Nephron (organoid): ENCODE results near the gene CHRNA7.
A peak's percentile ranks its signal among the peaks of the same experiment; 100 is the strongest.
"Not testable (repeated sequence)": the region's sequence is repeated elsewhere in the genome, so short reads cannot be mapped to it uniquely, and the experiment has no call there.

Experiments used
- H3K27ac Mint-ChIP-seq, 3 experiments: 2 replicates each; pipeline ENCODE4 v1.8.0; 2020; ENCODE audit warnings: mixed read lengths in 3 of 3, mild to moderate bottlenecking in 2 of 3, moderate library complexity in 1 of 3
- H3K27me3 Mint-ChIP-seq: 2 replicates; pipeline ENCODE4 v1.8.0; 2021; ENCODE audit warnings: low read depth, mild to moderate bottlenecking, moderate library complexity, mixed read lengths
- H3K36me3 Mint-ChIP-seq: 2 replicates; pipeline ENCODE4 v1.8.0; 2020; ENCODE audit warnings: low read depth, mixed read lengths
- H3K4me1 Mint-ChIP-seq: 2 replicates; pipeline ENCODE4 v1.8.0; 2020; ENCODE audit warnings: mixed read lengths
- H3K4me3 Mint-ChIP-seq, 3 experiments: 2 replicates each; pipeline ENCODE4 v1.8.0; 2020; ENCODE audit warnings: mild to moderate bottlenecking in 3 of 3, mixed read lengths in 3 of 3, moderate library complexity in 2 of 3
- H3K9me3 Mint-ChIP-seq: 2 replicates; pipeline ENCODE4 v1.8.0; 2020; ENCODE audit warnings: mixed read lengths
- CTCF ChIP-seq, 3 experiments: fragments of 200-600 bp; sonication (generic); IDR thresholded peaks; one replicate each; pipeline ENCODE4 v1.5.0; 2021; ENCODE audit warnings: antibody characterized with exemption in 3 of 3; ENCODE audit not compliant: unreplicated experiment in 3 of 3

CHRNA7 gene

GRCh38 chr15:32132859-32133258 lies 102.5 kb downstream of the CHRNA7 start:
- H3K4me1 Mint-ChIP-seq, result peaks cover 24% of the 10 kb centered on the region
- H3K4me3 Mint-ChIP-seq, result no peak overlapping the region
- H3K9me3 Mint-ChIP-seq, result no peaks in the 10 kb centered on the region
- no peak for TF ChIP-seq CTCF (IDR thresholded peaks at IDR 0.05; ENCODE audit: unreplicated experiment in 3 of 3)
- peaks cover 4% of the 10 kb centered on the region for H3K36me3 Mint-ChIP-seq
- peak overlapping the region in 1 of 3 experiments; percentile 19 for H3K27ac Mint-ChIP-seq
- no peaks in the 10 kb centered on the region for H3K27me3 Mint-ChIP-seq

- peaks cover 24% of the 10 kb centered on the region for H3K4me1 Mint-ChIP-seq
- no peak for TF ChIP-seq CTCF (IDR thresholded peaks at IDR 0.05; ENCODE audit: unreplicated experiment in 3 of 3)
- H3K27ac Mint-ChIP-seq, result no peak overlapping the region
- H3K9me3 Mint-ChIP-seq, result peaks cover 3% of the 10 kb centered on the region
- H3K27me3 Mint-ChIP-seq, result no peaks in the 10 kb centered on the region
- H3K4me3 Mint-ChIP-seq, result no peak overlapping the region
- peaks cover 10% of the 10 kb centered on the region for H3K36me3 Mint-ChIP-seq
Observed at GRCh38 chr15:32134842-32135241, 104.5 kb downstream of the CHRNA7 start.

- no peak for TF ChIP-seq CTCF (IDR thresholded peaks at IDR 0.05; ENCODE audit: unreplicated experiment in 3 of 3)
- Mint-ChIP-seq H3K4me3 (no peak overlapping the region), H3K27ac (peak overlapping the region in 1 of 3 experiments; percentile 14), H3K9me3 (peaks cover 3% of the 10 kb centered on the region), H3K4me1 (peaks cover 24% of the 10 kb centered on the region), H3K36me3 (peaks cover 10% of the 10 kb centered on the region), H3K27me3 (no peaks in the 10 kb centered on the region)
Observed at GRCh38 chr15:32135335-32135734, 105.0 kb downstream of the CHRNA7 start.

- H3K27me3 Mint-ChIP-seq, result not testable (repeated sequence)
- H3K9me3 Mint-ChIP-seq, result peaks cover 26% of the 10 kb centered on the region
Observed at GRCh38 chr15:32145512-32145911, 115.2 kb downstream of the CHRNA7 start.

DNA sequence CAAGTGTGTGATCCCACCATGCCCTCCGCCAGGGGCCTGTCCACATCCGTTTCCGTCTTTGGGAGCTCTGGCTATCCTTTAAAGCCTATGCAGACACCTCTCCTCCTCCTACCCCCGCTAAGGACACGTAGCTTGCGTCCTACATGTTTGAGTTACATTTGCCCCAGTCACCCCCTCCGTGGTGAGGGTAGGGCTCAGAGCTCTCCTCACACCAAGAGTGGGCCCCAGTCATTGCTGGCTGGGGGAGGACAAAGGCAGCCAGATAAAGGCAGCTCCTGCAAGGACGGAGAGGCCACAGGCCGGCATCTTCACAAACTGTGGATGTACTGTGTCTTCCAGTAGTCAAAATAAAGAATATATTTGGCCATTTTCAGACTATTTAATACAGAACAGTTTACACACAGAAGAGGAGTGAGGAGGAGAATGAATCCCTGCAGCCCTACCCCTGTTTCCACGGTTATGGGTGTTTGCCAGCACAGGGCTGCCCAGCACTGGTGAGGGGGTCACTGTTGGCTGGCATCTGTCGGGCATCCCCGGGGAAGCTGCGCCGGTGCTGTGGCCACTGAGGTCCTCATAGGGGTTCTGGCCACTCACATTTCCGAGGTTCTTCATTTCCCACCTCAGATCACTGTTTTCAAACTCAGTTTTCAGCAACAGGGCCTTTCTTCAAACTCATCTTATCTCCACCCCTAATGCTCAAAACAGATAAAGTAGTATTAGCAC lies 118.7 kb downstream of the CHRNA7 start:
- Mint-ChIP-seq H3K36me3 (peaks cover 5% of the 10 kb centered on the region), H3K4me3 (no peak overlapping the region), H3K9me3 (peaks cover 4% of the 10 kb centered on the region), H3K4me1 (peaks cover 8% of the 10 kb centered on the region), H3K27me3 (no peaks in the 10 kb centered on the region), H3K27ac (no peak overlapping the region)
- no peak for TF ChIP-seq CTCF (IDR thresholded peaks at IDR 0.05; ENCODE audit: unreplicated experiment in 3 of 3)

More at GRCh38 chr15:32145512-32145911, 115.2 kb downstream of the CHRNA7 start:
- H3K36me3 Mint-ChIP-seq, result peaks cover 11% of the 10 kb centered on the region
- H3K27ac Mint-ChIP-seq, H3K4me1 Mint-ChIP-seq, H3K4me3 Mint-ChIP-seq: not testable (repeated sequence)

- peaks cover 8% of the 10 kb centered on the region for H3K4me1 Mint-ChIP-seq
- H3K27ac Mint-ChIP-seq, result no peak overlapping the region
- H3K36me3 Mint-ChIP-seq, result no peaks in the 10 kb centered on the region
- no peak overlapping the region for H3K4me3 Mint-ChIP-seq
- H3K9me3 Mint-ChIP-seq, result no peaks in the 10 kb centered on the region
- TF ChIP-seq CTCF (IDR thresholded peaks at IDR 0.05; ENCODE audit: unreplicated experiment in 3 of 3), result no peak
- no peaks in the 10 kb centered on the region for H3K27me3 Mint-ChIP-seq
Observed at GRCh38 chr15:32152574-32152973, 122.3 kb downstream of the CHRNA7 start.

GRCh38 chr15:32153868-32154623 lies 123.7 kb downstream of the CHRNA7 start:
- not testable (repeated sequence) for H3K4me3 Mint-ChIP-seq, H3K27me3 Mint-ChIP-seq, H3K27ac Mint-ChIP-seq, H3K36me3 Mint-ChIP-seq, H3K4me1 Mint-ChIP-seq, H3K9me3 Mint-ChIP-seq

GRCh38 chr15:32162143-32162542 lies 131.8 kb downstream of the CHRNA7 start:
- H3K9me3 Mint-ChIP-seq, H3K4me1 Mint-ChIP-seq, H3K4me3 Mint-ChIP-seq, H3K27me3 Mint-ChIP-seq, H3K36me3 Mint-ChIP-seq, H3K27ac Mint-ChIP-seq: not testable (repeated sequence)

DNA sequence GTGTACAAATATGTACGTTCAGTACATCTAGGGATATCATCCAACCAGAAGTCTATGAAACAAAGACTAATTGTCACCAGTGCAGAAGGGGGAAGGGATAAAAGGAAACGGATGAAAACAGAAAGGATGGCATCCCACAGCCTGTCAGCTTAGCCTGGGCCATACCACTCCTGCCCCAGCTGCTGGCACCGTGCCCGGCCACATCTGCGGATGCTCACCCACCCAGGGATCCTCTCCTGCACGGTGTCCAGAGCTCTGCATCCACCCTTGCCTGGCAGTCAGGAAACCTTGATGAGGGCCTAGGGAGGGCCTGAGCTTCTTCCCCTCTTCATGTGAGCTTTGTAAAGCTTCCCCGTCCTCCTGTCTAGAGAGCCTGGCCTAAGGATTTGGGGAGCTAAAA lies 133.8 kb downstream of the CHRNA7 start:
- not testable (repeated sequence) for H3K9me3 Mint-ChIP-seq, H3K36me3 Mint-ChIP-seq, H3K4me1 Mint-ChIP-seq, H3K4me3 Mint-ChIP-seq, H3K27me3 Mint-ChIP-seq, H3K27ac Mint-ChIP-seq
